SIG-M5 (cell line): ENCODE measurements around the gene NPEPL1.
"Not testable (repeated sequence)": the region's sequence is repeated elsewhere in the genome, so short reads cannot be mapped to it uniquely, and the experiment has no call there.

ENCODE experiments used
- DNase-seq: peaks from one replicate; lab custom pipeline; 2025; lab: John Stamatoyannopoulos, UW

Gene NPEPL1

GRCh38 chr20:58757647-58758046 is 65.0 kb downstream of the NPEPL1 start:
- not testable (repeated sequence) for DNase-seq

- DNase-seq: no peak
Measured at GRCh38 chr20:58759947-58760346, 67.3 kb downstream of the NPEPL1 start.

- peak; percentile 64 for DNase-seq
Measured at GRCh38 chr20:58760856-58761255, 68.3 kb downstream of the NPEPL1 start.

GRCh38 chr20:58762120-58762519 is 69.5 kb downstream of the NPEPL1 start:
- DNase-seq: no peak

- no peak for DNase-seq
Measured at GRCh38 chr20:58763076-58763475, 70.5 kb downstream of the NPEPL1 start.
